Fibroblast of the conjunctiva (primary cell): ENCODE measurements around the gene RRAGD.

Experiments used
- DNase-seq: peaks from one replicate; pipeline ENCODE4 v3.0.0-alpha.2; 2010; ENCODE audit warnings: low read depth

Gene RRAGD, protein sequence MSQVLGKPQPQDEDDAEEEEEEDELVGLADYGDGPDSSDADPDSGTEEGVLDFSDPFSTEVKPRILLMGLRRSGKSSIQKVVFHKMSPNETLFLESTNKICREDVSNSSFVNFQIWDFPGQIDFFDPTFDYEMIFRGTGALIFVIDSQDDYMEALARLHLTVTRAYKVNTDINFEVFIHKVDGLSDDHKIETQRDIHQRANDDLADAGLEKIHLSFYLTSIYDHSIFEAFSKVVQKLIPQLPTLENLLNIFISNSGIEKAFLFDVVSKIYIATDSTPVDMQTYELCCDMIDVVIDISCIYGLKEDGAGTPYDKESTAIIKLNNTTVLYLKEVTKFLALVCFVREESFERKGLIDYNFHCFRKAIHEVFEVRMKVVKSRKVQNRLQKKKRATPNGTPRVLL

DNA sequence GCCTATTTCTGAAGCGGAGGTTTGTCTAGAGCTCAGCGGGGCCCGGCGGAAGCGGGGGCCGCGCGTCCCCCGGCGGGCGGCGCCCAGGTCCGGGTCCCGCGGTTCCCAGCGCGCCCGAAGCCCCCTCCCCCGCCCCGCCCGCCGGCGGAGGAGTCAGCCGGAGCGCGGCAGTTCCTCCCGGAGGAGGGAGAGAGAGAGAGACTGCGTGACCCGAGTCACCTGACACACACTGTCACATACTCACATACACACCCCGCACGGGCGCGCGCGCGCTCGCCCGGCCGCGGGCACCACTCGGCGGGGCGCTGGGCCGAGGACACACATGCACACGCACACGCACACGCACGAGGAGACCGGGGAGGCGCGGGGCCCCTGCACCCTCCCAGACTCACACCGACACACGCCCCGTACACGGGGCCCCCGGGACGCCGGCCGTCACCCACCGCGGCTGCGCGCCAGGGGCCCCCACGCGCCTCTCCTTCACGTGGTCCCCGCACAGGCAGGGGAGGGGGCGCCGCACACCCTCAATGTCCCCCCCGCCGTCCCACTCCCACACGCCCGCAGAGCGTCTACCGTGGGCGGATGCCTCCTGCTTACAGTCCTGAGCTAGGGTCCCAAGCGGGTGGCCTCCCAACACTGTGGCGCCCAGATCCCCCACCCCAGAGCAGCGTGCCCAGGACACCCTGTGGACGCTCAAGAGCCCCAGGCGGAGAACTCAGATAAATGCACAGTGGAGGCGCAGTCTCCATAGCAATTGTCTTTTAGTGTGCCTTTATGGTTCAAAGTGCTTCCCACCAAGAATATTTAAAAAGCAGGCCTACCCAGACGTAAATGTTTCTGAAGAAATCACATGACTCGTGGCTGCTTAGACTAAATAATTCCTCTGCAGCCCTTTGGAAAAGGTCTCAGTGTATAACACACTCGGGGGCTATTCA is at the start of gene RRAGD:
Gene RRAGD (minus strand): TSS at position 203 of the 935 bp plus-strand sequence. CDS start 280 bp downstream, outside the sequence.
- no peak for DNase-seq

- no peak for DNase-seq
Observed at GRCh38 chr6:89460713-89461112, 48.6 kb upstream of the RRAGD start.

DNA sequence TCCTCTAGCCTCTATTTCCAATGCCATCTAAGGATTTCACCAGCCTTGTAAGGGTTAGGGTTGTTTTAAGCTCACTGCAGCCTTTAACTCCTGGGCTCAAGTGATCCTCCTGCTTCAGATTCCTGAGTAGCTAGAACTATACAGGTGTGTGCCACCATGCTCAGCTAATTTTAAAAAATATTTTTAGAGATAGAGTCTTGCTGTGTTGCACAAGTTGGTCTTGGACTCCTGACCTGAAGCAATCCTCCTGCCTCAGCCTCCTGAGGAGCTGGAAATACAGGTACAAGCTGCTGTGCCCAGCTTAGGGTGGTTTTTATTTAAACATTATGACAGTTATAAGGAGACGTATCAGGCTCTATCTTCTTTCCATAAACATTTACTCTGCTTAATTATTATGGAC is 47.4 kb upstream of the RRAGD start:
- no peak for DNase-seq

DNA sequence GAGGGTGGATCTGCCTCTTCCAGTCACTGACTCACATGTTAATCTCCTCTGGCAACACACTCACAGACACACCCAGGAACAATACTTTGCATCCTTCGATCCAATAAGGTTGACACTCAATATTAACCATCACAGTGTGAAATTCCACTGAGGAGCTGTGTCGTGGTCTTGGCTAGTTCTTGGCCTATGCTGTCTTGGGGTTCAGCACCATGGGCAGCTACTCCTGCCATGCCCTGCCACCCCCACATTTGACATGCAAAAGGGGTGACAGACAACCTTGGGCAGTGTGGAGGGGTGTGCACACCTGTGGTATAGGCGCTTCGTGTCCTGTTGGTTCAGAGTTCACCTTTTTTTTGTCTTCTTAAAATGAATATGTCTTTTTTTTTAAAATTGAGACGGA is 46.6 kb upstream of the RRAGD start:
- DNase-seq = no peak

GRCh38 chr6:89454300-89454699 is 42.2 kb upstream of the RRAGD start:
- DNase-seq = no peak

DNA sequence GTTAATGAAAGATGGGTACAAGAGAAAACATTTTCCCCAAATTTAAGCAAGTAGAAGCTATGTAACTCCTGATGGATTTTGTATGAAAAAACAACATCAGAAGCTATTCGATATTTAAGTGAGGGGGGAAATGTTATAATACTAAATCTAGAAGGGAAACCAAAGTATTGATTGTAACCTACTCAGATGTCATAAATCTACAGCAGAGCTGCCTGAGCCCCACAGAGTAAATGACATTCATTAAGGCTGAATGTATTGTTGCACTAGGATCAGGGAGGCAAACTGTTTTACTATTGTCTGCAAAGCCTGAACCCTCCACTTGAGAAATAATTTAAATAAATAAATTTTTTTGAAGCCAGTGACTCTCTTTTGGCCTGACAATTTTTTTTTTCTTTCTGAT is 40.2 kb upstream of the RRAGD start:
- no peak for DNase-seq

- DNase-seq = no peak
Observed at GRCh38 chr6:89449193-89449592, 37.1 kb upstream of the RRAGD start.

DNA sequence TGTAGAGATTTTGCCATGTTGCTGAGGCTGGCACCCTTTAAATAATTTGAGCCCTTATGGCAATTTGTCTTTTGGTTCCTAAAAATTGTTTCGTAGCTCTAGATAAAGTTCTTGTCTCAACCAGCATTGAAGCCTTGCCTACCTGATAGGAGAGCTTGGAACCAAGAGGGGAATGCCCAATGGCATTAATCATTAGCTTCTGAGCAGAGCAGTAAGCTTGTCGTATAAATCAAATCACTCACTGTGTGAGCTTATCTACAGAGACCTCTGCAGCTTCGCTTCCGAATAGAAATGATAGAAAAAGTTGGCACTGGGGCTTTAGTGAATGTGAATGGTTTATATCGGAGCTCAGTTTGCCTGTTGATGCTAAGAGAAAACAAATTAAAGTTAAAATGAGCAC is 31.6 kb upstream of the RRAGD start:
- no peak for DNase-seq

DNA sequence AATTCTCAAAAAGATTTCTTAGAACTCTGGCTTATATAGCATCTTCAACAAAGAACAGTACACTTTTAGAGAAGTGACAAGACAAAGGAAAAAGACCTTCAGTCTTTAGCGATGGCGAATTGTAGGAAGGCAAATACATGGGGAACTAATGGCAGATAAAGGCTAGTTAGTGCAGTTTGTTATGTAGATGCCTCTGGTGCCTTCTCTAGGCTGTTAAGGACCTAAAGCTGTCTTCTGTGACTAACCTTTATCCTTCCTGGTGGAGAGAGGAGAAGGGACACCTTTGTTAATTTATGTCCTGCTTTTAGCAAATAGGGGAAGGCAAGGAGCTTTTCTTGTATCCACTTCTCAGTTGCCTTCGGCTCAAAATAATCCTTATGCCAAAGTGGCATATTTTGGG is 28.1 kb upstream of the RRAGD start:
- DNase-seq = no peak

- no peak for DNase-seq
Observed at GRCh38 chr6:89439014-89439413, 26.9 kb upstream of the RRAGD start.

GRCh38 chr6:89438248-89438647 is 26.2 kb upstream of the RRAGD start:
- no peak for DNase-seq

DNA sequence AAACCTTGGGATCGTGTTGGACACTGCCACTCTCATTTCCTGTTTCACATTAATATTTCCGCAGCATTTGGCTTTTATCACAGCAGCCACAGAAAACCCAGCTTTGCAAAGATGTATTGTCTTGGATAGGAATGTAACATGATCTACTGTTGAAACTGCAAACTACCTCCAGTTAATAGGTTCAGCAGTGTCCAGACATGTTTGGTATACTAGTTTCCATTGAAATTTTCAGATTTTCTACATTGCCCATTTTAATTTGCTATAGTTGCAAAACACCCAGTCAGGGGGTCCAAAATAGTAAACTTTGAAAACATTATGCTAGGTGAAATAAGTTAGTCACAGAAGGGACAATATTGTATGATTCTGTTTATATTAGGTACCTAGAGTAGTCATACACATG is 24.2 kb upstream of the RRAGD start:
- DNase-seq = no peak

- no peak for DNase-seq
Observed at GRCh38 chr6:89434954-89435353, 22.9 kb upstream of the RRAGD start.

- no peak for DNase-seq
Observed at GRCh38 chr6:89434150-89434499, 22.1 kb upstream of the RRAGD start.

DNA sequence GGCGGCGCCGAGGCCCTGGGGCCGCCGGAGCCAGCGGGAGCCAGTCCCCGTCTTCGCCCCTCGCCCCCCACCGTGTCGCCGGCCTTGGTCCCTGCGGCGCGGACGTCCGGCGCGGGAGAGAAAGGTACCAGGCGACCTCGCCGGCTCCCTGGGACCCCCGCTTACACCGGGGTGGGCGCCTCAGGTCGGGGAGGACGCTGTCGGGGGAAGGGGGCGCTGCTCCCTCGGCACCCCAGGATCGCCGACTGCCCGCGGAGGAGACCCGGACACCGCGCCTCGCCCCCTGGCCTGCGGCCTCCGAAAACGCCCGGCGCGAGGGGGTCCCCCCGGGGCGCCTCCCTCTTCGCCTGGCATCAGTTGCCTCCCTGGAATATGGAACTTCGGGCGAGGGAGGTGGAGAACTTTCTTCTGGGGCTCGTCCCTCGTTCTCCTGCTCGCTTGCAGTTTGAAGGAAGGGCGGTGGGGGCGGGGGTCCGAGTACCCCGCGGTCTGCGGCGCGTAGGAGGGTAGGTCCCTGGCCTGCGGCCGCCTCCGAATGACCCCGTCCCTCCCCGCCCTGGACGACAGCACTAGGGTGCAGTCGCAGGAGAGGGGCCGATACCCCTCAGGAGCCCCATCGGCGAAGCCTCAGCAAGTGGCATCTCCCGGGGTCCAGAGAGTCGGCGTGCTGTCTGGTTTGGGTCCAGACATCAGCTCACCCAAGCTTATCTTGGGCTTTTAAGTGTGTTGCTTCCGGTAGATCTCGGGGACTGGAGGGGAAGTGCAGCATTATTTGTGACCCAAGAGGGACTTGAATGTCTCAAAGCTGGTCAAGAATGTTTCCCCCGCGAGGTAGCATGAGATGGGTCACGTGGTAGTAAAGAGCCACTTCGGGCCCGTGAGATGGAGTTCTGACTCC is 21.4 kb upstream of the RRAGD start:
- no peak for DNase-seq

DNA sequence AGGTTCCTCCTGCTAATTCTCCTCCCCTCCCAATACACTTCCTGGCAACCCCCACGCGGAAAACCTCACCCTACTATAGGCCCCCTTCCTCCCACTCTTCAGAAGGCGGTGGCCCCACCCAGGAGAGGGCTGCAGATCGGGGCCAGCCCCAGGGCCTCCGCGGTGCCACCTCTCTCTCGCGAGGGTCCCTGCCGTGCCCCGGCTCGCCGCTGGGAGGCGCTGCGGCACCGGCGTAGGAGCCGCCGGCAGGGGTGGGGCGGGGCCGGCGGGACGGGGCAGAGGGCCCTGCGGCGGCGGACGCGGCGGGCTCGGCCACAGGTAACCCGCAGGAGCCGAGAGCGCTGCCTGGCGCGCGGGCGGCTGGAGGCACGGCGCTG is 20.8 kb upstream of the RRAGD start, which contains the start of gene ANKRD6:
Gene ANKRD6 (plus strand): TSS at position 278 of the 377 bp plus-strand sequence. CDS start 133,825 bp downstream, outside the sequence.
- peak; percentile 20 for DNase-seq

DNA sequence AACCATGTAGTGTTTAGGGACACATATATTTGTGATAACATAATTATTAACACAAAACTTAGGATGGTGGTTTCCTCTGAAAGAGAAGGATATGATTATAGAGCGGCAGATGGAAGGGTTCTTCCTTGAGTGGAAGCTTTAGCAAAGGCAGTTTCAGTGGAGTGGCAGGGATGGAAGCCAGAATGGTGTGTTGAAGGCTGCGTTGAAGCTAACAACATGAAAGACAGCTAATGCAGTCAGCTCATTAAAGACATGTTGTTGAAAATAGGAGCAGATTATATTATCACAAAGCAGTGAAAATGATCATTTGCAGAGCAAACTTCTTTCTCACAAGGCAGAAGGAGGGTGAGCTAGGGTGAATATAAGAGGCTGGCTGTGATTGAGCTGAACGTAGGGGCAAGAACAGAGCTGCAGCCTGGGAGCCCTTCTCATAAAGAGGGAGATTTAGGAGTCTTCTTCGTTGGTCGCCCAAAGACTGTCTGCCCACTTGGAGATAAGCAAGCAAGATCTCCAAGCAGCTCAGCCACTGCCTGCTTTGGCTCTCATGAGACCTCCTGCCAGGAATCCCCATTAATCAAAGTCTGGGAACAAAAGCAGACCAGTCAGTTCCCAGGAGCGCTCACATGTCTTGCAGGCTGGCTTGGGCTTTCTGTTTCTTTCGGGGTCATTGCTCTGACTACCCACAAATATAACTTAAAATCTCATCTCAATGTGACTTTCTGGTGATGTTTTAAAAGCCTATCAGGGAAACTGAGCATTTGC is 18.3 kb upstream of the RRAGD start:
- DNase-seq = no peak

- DNase-seq = no peak
Observed at GRCh38 chr6:89416796-89417195, 4.7 kb upstream of the RRAGD start.

- DNase-seq = no peak
Observed at GRCh38 chr6:89415185-89415584, 3.1 kb upstream of the RRAGD start.

DNA sequence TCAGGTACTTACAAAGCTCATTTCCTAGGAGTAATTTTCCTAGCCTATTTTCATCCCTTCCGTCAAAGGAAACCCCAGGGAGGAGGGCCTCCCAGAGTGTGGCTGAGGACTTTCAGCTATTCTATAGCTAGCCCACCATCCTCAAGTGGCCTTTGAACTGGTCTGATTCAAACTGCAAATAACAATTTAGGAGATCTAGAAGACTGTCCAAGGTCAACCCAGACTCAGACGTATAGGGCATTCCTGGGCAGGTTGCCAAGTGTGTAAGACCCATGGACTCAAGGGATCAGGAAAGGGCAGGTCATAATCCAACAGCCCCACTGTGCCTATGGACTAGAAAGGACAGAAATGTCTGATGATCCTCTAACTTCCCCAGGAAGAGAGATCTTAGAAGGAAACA is 2.1 kb upstream of the RRAGD start:
- no peak for DNase-seq

DNA sequence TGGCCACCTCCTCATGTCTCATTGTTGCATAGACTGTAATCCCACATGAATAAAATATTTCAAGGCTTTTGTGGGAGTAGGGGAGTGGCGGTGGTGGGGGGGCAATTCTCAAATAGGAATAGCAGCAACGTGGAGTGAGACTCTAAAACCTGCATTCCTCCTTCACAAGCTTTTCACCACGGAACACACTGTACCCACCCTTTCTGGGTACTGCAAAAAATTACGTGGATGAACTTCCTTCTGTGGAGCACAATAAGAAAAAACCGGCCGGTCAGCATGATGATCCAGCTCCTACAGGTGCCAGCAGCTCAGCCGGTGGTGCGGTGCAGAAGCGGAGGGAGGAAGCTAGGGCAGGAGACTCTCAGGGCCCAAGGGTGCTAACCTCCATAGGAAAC is 930 bp upstream of the RRAGD start:
- no peak for DNase-seq
